SU-DHL-6 (cell line): Measurements from ENCODE around the gene PASK.

ENCODE experiments used
- H2AFZ ChIP-seq: fragments of 200-600 bp; sonication (generic); 2 replicates; pipeline ENCODE4 v1.6.1; 2014; ENCODE audit warnings: low read depth, mild to moderate bottlenecking, moderate library complexity, mixed read lengths, antibody characterized with exemption, low read length; ENCODE audit not compliant: severe bottlenecking
- H3F3A ChIP-seq: fragments of 200-600 bp; shearing (Covaris generic); 2 replicates; pipeline ENCODE4 v1.6.0; 2016; ENCODE audit warnings: antibody characterized with exemption, mild to moderate bottlenecking; ENCODE audit not compliant: insufficient read depth
- H3K27ac ChIP-seq: fragments of 200-600 bp; sonication (generic); 2 replicates; pipeline ENCODE4 v1.5.1; 2016; ENCODE audit warnings: low read depth, mild to moderate bottlenecking, low read length, moderate library complexity, mixed read lengths
- H3K27me3 ChIP-seq: fragments of 200-600 bp; sonication (generic), shearing (Covaris generic); 2 replicates; pipeline ENCODE4 v1.6.0; 2014; ENCODE audit warnings: mild to moderate bottlenecking, low read length
- H3K36me3 ChIP-seq: fragments of 200-600 bp; sonication (generic); 2 replicates; pipeline ENCODE4 v1.6.1; 2014; ENCODE audit warnings: mild to moderate bottlenecking, low read length, mixed read lengths
- H3K4me2 ChIP-seq: fragments of 300-600, 200-600 bp; shearing (Covaris generic), sonication (generic); 2 replicates; pipeline ENCODE4 v1.6.0; 2014; ENCODE audit warnings: low read length, low read depth, mild to moderate bottlenecking; ENCODE audit not compliant: poor library complexity, severe bottlenecking
- H3K4me3 ChIP-seq: fragments of 200-600 bp; sonication (generic); 2 replicates; pipeline ENCODE4 v1.5.1; 2014; ENCODE audit warnings: antibody characterized with exemption, low read length, mild to moderate bottlenecking, mixed read lengths; ENCODE audit not compliant: insufficient read depth, poor library complexity, severe bottlenecking
- H3K79me2 ChIP-seq: fragments of 200-600 bp; sonication (generic); 2 replicates; pipeline ENCODE4 v1.6.1; 2014; ENCODE audit warnings: mild to moderate bottlenecking, low read length, moderate library complexity; ENCODE audit not compliant: insufficient read depth
- H3K9ac ChIP-seq: fragments of 200-600 bp; sonication (generic); 2 replicates; pipeline ENCODE4 v1.7.0; 2014; ENCODE audit warnings: mild to moderate bottlenecking, low read length
- H3K9me2 ChIP-seq: fragments of 200-600 bp; sonication (generic); replicated peaks from 2 replicates; pipeline ENCODE4 v1.6.1; 2014; ENCODE audit warnings: low read length; ENCODE audit not compliant: insufficient read depth
- H3K9me3 ChIP-seq: fragments of 200-600 bp; sonication (generic); 2 replicates; pipeline ENCODE4 v1.6.1; 2014; ENCODE audit warnings: low read length, mixed read lengths; ENCODE audit not compliant: insufficient read depth
- H4K20me1 ChIP-seq: fragments of 200-600 bp; sonication (generic); 2 replicates; pipeline ENCODE4 v1.6.1; 2014; ENCODE audit warnings: low read depth, mild to moderate bottlenecking, antibody characterized with exemption, low read length, moderate library complexity, mixed read lengths
- EZH2phosphoT487 ChIP-seq: fragments of 200-600 bp; sonication (generic), shearing (Covaris generic); conservative IDR thresholded peaks from 2 replicates; pipeline ENCODE4 v1.6.1; 2018; ENCODE audit warnings: mild to moderate bottlenecking, antibody characterized with exemption, low read length, moderate library complexity, mixed read lengths
- TF ChIP-seq, protein P1 (sequence below): fragments of 200-600 bp; sonication (generic); IDR thresholded peaks from one replicate; pipeline ENCODE4 v1.5.1; 2017; ENCODE audit warnings: antibody characterized with exemption, mild to moderate bottlenecking, low read length, moderate library complexity; ENCODE audit not compliant: insufficient read depth, poor library complexity, severe bottlenecking

PASK gene

DNA sequence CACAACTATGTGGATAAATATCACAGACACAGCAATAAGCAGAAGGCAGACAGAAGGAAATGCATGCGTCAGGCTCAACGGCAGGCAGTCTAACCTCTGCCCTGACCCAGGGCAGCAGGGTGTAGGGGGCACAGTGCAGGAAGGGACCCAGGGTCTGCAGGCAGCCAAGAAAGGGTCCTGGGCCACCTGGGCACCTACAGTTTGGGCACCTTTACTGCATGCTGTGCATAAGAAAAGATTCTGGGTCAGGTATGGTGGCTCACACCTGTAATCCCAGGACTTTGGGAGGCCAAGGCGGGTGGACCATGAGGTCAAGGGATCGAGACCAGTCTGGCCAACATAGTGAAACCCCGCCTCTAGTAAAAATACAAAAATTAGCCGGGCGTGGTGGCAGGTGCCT lies 17.7 kb downstream of the PASK start:
- no peak for TF ChIP-seq EZH2phosphoT487
- TF ChIP-seq, protein P1, sequence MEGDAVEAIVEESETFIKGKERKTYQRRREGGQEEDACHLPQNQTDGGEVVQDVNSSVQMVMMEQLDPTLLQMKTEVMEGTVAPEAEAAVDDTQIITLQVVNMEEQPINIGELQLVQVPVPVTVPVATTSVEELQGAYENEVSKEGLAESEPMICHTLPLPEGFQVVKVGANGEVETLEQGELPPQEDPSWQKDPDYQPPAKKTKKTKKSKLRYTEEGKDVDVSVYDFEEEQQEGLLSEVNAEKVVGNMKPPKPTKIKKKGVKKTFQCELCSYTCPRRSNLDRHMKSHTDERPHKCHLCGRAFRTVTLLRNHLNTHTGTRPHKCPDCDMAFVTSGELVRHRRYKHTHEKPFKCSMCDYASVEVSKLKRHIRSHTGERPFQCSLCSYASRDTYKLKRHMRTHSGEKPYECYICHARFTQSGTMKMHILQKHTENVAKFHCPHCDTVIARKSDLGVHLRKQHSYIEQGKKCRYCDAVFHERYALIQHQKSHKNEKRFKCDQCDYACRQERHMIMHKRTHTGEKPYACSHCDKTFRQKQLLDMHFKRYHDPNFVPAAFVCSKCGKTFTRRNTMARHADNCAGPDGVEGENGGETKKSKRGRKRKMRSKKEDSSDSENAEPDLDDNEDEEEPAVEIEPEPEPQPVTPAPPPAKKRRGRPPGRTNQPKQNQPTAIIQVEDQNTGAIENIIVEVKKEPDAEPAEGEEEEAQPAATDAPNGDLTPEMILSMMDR = no peak
- Histone ChIP-seq H3K27ac (no peak overlapping the region), H3K36me3 (no peaks in the 10 kb centered on the region), H3K9me2 (no peaks in the 10 kb centered on the region), H2AFZ (no peak overlapping the region), H3K9ac (no peak overlapping the region), H3K9me3 (no peaks in the 10 kb centered on the region), H3K4me2 (no peak overlapping the region), H3F3A (no peaks in the 10 kb centered on the region), H3K4me3 (no peak overlapping the region), H4K20me1 (no peaks in the 10 kb centered on the region), H3K27me3 (no peaks in the 10 kb centered on the region), H3K79me2 (no peaks in the 10 kb centered on the region)

DNA sequence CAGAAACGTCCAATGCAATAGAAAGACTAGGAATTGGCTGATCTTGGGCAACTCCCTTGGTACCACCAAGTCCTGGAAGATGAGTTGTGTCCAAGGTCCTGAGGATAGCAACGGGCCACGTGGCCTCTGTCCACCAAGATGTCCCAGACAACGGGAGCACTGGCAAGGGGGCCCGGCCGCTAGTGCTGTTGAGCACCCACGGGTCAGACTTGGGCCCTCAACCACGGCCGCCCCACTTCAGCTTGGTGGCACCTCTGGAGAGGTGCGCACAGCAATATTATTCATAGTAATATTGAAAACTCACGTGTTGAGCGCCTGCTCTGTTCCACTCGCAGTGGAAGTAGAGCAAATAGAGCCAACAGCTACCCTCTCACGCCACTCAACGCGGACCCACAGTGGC lies 19.0 kb downstream of the PASK start:
- no peak overlapping the region for H3K27ac ChIP-seq
- no peaks in the 10 kb centered on the region for H3K9me2 ChIP-seq
- no peak overlapping the region for H3K4me3 ChIP-seq
- no peaks in the 10 kb centered on the region for H3K79me2 ChIP-seq
- no peaks in the 10 kb centered on the region for H3K9me3 ChIP-seq
- H3K9ac ChIP-seq = no peak overlapping the region
- no peaks in the 10 kb centered on the region for H3F3A ChIP-seq
- H4K20me1 ChIP-seq = no peaks in the 10 kb centered on the region
- no peaks in the 10 kb centered on the region for H3K36me3 ChIP-seq
- H3K27me3 ChIP-seq = no peaks in the 10 kb centered on the region
- H2AFZ ChIP-seq = no peak overlapping the region
- no peak overlapping the region for H3K4me2 ChIP-seq
- no peak for TF ChIP-seq EZH2phosphoT487
- TF ChIP-seq, protein P1 = no peak

DNA sequence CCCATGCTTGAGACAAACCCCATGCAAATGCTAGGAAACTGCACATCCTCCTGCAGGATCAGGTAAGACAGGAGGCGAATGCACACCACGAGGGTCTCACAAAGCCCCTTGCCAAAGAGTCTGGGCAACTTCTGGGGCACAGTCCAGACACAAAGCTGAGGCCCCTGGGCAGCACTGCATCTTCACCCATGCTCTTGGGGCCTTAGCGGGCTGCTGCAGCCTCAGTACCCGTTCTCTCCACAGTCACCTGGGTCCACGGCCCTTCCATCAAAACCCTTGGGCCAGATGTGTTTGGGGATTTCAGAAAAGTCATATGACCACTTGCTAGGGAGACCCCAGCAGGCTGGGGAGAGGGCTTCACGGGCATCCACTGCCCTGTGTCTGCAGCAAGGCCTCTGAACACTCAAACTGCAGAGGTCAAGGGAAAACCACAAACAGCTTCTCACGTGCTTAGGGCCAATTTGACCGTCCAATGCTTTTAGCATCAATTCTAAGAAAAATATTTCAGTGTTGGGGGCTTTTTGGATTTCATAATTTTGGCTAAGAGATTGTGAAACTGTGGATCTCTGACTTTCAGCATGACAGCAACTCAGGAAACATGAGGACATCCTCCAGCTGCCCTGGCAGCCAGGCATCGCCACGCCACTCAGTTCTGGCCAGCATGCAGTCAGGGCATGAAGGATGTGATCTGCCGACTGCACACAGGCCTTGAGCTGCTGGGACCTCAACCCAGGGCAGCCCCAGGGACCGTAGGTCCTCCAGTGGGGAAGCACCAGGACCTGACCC lies 20.0 kb downstream of the PASK start:
- no peak overlapping the region for H2AFZ ChIP-seq

More for the DNA sequence above, 20.0 kb downstream of the PASK start:
- H3K36me3 ChIP-seq = no peaks in the 10 kb centered on the region
- TF ChIP-seq, protein P1 = no peak
- TF ChIP-seq EZH2phosphoT487 = no peak
- no peak overlapping the region for H3K27ac ChIP-seq
- H3K4me2 ChIP-seq = no peak overlapping the region
- H4K20me1 ChIP-seq = no peaks in the 10 kb centered on the region
- no peaks in the 10 kb centered on the region for H3K9me3 ChIP-seq
- H3F3A ChIP-seq = no peaks in the 10 kb centered on the region
- no peaks in the 10 kb centered on the region for H3K79me2 ChIP-seq
- no peaks in the 10 kb centered on the region for H3K9me2 ChIP-seq
- H3K27me3 ChIP-seq = no peaks in the 10 kb centered on the region
- no peak overlapping the region for H3K4me3 ChIP-seq
- H3K9ac ChIP-seq = no peak overlapping the region
